SU-DHL-6 (cell line): ENCODE results near the gene FAS.

ENCODE experiments used
- H2AFZ ChIP-seq: fragments of 200-600 bp; sonication (generic); 2 replicates; pipeline ENCODE4 v1.6.1; 2014; ENCODE audit warnings: low read depth, mild to moderate bottlenecking, moderate library complexity, mixed read lengths, antibody characterized with exemption, low read length; ENCODE audit not compliant: severe bottlenecking
- H3F3A ChIP-seq: fragments of 200-600 bp; shearing (Covaris generic); 2 replicates; pipeline ENCODE4 v1.6.0; 2016; ENCODE audit warnings: antibody characterized with exemption, mild to moderate bottlenecking; ENCODE audit not compliant: insufficient read depth
- H3K27ac ChIP-seq: fragments of 200-600 bp; sonication (generic); 2 replicates; pipeline ENCODE4 v1.5.1; 2016; ENCODE audit warnings: low read depth, mild to moderate bottlenecking, low read length, moderate library complexity, mixed read lengths
- H3K27me3 ChIP-seq: fragments of 200-600 bp; sonication (generic), shearing (Covaris generic); 2 replicates; pipeline ENCODE4 v1.6.0; 2014; ENCODE audit warnings: mild to moderate bottlenecking, low read length
- H3K36me3 ChIP-seq: fragments of 200-600 bp; sonication (generic); 2 replicates; pipeline ENCODE4 v1.6.1; 2014; ENCODE audit warnings: mild to moderate bottlenecking, low read length, mixed read lengths
- H3K4me2 ChIP-seq: fragments of 300-600, 200-600 bp; shearing (Covaris generic), sonication (generic); 2 replicates; pipeline ENCODE4 v1.6.0; 2014; ENCODE audit warnings: low read length, low read depth, mild to moderate bottlenecking; ENCODE audit not compliant: poor library complexity, severe bottlenecking
- H3K4me3 ChIP-seq: fragments of 200-600 bp; sonication (generic); 2 replicates; pipeline ENCODE4 v1.5.1; 2014; ENCODE audit warnings: antibody characterized with exemption, low read length, mild to moderate bottlenecking, mixed read lengths; ENCODE audit not compliant: insufficient read depth, poor library complexity, severe bottlenecking
- H3K79me2 ChIP-seq: fragments of 200-600 bp; sonication (generic); 2 replicates; pipeline ENCODE4 v1.6.1; 2014; ENCODE audit warnings: mild to moderate bottlenecking, low read length, moderate library complexity; ENCODE audit not compliant: insufficient read depth
- H3K9ac ChIP-seq: fragments of 200-600 bp; sonication (generic); 2 replicates; pipeline ENCODE4 v1.7.0; 2014; ENCODE audit warnings: mild to moderate bottlenecking, low read length
- H3K9me2 ChIP-seq: fragments of 200-600 bp; sonication (generic); replicated peaks from 2 replicates; pipeline ENCODE4 v1.6.1; 2014; ENCODE audit warnings: low read length; ENCODE audit not compliant: insufficient read depth
- H3K9me3 ChIP-seq: fragments of 200-600 bp; sonication (generic); 2 replicates; pipeline ENCODE4 v1.6.1; 2014; ENCODE audit warnings: low read length, mixed read lengths; ENCODE audit not compliant: insufficient read depth
- H4K20me1 ChIP-seq: fragments of 200-600 bp; sonication (generic); 2 replicates; pipeline ENCODE4 v1.6.1; 2014; ENCODE audit warnings: low read depth, mild to moderate bottlenecking, antibody characterized with exemption, low read length, moderate library complexity, mixed read lengths
- CTCF ChIP-seq: fragments of 200-600 bp; sonication (generic); IDR thresholded peaks from one replicate; pipeline ENCODE4 v1.5.1; 2017; ENCODE audit warnings: antibody characterized with exemption, mild to moderate bottlenecking, low read length, moderate library complexity; ENCODE audit not compliant: insufficient read depth, poor library complexity, severe bottlenecking
- EZH2phosphoT487 ChIP-seq: fragments of 200-600 bp; sonication (generic), shearing (Covaris generic); conservative IDR thresholded peaks from 2 replicates; pipeline ENCODE4 v1.6.1; 2018; ENCODE audit warnings: mild to moderate bottlenecking, antibody characterized with exemption, low read length, moderate library complexity, mixed read lengths

The FAS gene

GRCh38 chr10:88954458-88955083 lies 36.0 kb upstream of the FAS start:
- no peaks in the 10 kb centered on the region for H3F3A ChIP-seq
- H3K4me2 ChIP-seq, result no peak overlapping the region
- no peak overlapping the region for H3K27ac ChIP-seq
- H3K27me3 ChIP-seq, result no peaks in the 10 kb centered on the region
- H3K9me3 ChIP-seq, result no peaks in the 10 kb centered on the region
- H3K4me3 ChIP-seq, result no peak overlapping the region
- no peaks in the 10 kb centered on the region for H4K20me1 ChIP-seq
- TF ChIP-seq EZH2phosphoT487 (no peak), CTCF (no peak)
- no peaks in the 10 kb centered on the region for H3K9me2 ChIP-seq
- H2AFZ ChIP-seq, result no peak overlapping the region
- no peaks in the 10 kb centered on the region for H3K36me3 ChIP-seq
- no peak overlapping the region for H3K9ac ChIP-seq
- H3K79me2 ChIP-seq, result no peaks in the 10 kb centered on the region

- no peak overlapping the region for H3K9ac ChIP-seq
- no peak overlapping the region for H3K27ac ChIP-seq
- H2AFZ ChIP-seq, result no peak overlapping the region
- no peaks in the 10 kb centered on the region for H3F3A ChIP-seq
- H4K20me1 ChIP-seq, result no peaks in the 10 kb centered on the region
- H3K4me3 ChIP-seq, result no peak overlapping the region
- TF ChIP-seq EZH2phosphoT487 (no peak), CTCF (no peak)
- no peaks in the 10 kb centered on the region for H3K9me2 ChIP-seq
- no peaks in the 10 kb centered on the region for H3K9me3 ChIP-seq
- H3K36me3 ChIP-seq, result no peaks in the 10 kb centered on the region
- H3K27me3 ChIP-seq, result no peaks in the 10 kb centered on the region
- no peak overlapping the region for H3K4me2 ChIP-seq
- no peaks in the 10 kb centered on the region for H3K79me2 ChIP-seq
Observed at GRCh38 chr10:88957381-88957780, 33.2 kb upstream of the FAS start.

- TF ChIP-seq EZH2phosphoT487 (no peak), CTCF (no peak)
- Histone ChIP-seq H2AFZ (no peak overlapping the region), H3K27ac (no peak overlapping the region), H3F3A (no peaks in the 10 kb centered on the region), H3K9me3 (no peaks in the 10 kb centered on the region), H3K9me2 (no peaks in the 10 kb centered on the region), H3K36me3 (no peaks in the 10 kb centered on the region), H3K79me2 (no peaks in the 10 kb centered on the region), H4K20me1 (no peaks in the 10 kb centered on the region), H3K27me3 (no peaks in the 10 kb centered on the region), H3K9ac (no peak overlapping the region), H3K4me2 (no peak overlapping the region), H3K4me3 (no peak overlapping the region)
Observed at GRCh38 chr10:88958721-88959120, 31.9 kb upstream of the FAS start.
